GM06990 (cell line): ENCODE results near the gene NKAIN2.
"Not testable (repeated sequence)": the region's sequence is repeated elsewhere in the genome, so short reads cannot be mapped to it uniquely, and the experiment has no call there.

ENCODE experiments used
- DNase-seq: peaks from one replicate; pipeline ENCODE4 v3.0.0-alpha.2; 2011; ENCODE audit not compliant: insufficient read length; ENCODE audit errors: extremely low read depth
- H3K27me3 ChIP-seq: replicated peaks from 2 replicates; pipeline ENCODE4 v1.6.0; 2011; ENCODE audit warnings: low read length; ENCODE audit not compliant: control insufficient read depth, insufficient read depth
- H3K36me3 ChIP-seq: 2 replicates; pipeline ENCODE4 v1.5.1; 2011; ENCODE audit warnings: low read length; ENCODE audit not compliant: control insufficient read depth, insufficient read depth
- H3K4me3 ChIP-seq: replicated peaks from 2 replicates; pipeline ENCODE4 v1.5.1; 2011; ENCODE audit warnings: low read depth, mild to moderate bottlenecking, control low read depth, low read length
- CTCF ChIP-seq: IDR thresholded peaks from 2 replicates; pipeline ENCODE4 v1.5.1; 2011; ENCODE audit warnings: low read length, control low read depth, mild to moderate bottlenecking, inconsistent platforms; ENCODE audit not compliant: insufficient read depth, poor library complexity, severe bottlenecking

The NKAIN2 gene

DNA sequence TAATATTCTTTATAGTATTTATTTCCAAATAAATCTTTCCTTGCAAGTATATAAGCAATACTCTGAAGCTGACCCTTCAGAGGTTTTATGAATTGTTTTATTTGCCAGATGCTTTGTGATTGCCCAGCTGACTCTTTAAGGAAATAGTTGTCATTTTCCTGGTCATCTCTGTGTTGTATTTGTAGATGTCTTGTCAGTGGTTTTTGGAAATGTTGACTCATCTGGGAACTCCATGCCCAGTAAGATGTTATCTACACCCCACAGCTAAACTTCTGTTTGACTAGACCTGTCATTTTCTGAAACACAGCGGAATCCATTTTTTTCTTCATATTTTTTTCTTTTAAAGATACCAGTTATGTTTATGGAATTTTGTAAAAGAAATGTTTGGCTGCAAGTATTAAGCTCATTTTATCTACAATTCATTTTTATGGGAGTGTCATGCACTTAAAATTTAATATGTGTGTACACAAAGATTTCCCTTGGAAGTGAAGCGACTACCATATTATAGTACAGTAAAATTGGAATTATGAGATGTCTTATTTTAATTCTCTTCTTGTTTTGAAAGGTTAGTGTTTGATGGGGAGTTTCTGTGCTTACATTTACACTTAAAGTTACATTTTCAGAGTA is 491.0 kb downstream of the NKAIN2 start:
- no peak for TF ChIP-seq CTCF
- no peaks in the 10 kb centered on the region for H3K36me3 ChIP-seq
- no peak overlapping the region for H3K4me3 ChIP-seq
- H3K27me3 ChIP-seq = no peaks in the 10 kb centered on the region
- no peak for DNase-seq

- no peak overlapping the region for H3K4me3 ChIP-seq
- no peak for TF ChIP-seq CTCF
- no peaks in the 10 kb centered on the region for H3K36me3 ChIP-seq
- no peaks in the 10 kb centered on the region for H3K27me3 ChIP-seq
- DNase-seq = no peak
Observed at GRCh38 chr6:124297507-124297906, 493.8 kb downstream of the NKAIN2 start.

DNA sequence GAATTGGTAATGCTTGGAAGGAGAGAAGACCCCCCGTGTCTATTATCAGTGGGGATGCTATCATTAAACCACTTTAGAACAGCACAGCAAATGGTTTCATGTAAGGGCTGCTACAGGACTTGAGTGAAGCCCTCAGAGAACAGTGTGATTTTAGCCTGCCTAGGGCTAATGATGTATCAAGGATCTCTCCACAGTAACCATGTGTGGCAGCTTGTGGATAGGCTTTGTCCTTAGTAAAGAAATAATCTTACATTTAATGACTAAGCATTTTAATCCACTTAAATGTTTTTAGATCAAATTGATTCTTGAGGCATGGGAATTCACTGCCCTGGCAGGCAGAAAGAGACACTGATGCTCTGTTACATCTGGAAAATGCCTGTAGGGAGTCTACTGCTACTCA is 495.1 kb downstream of the NKAIN2 start:
- DNase-seq = no peak
- Histone ChIP-seq H3K27me3 (no peaks in the 10 kb centered on the region), H3K36me3 (no peaks in the 10 kb centered on the region), H3K4me3 (no peak overlapping the region)
- TF ChIP-seq CTCF = no peak

- not testable (repeated sequence) for H3K36me3 ChIP-seq, H3K4me3 ChIP-seq, H3K27me3 ChIP-seq, DNase-seq
Observed at GRCh38 chr6:124300907-124301306, 497.2 kb downstream of the NKAIN2 start.

GRCh38 chr6:124303971-124304370 is 500.3 kb downstream of the NKAIN2 start:
- H3K4me3 ChIP-seq = no peak overlapping the region
- DNase-seq = no peak
- no peaks in the 10 kb centered on the region for H3K36me3 ChIP-seq
- TF ChIP-seq CTCF = no peak
- H3K27me3 ChIP-seq = no peaks in the 10 kb centered on the region

DNA sequence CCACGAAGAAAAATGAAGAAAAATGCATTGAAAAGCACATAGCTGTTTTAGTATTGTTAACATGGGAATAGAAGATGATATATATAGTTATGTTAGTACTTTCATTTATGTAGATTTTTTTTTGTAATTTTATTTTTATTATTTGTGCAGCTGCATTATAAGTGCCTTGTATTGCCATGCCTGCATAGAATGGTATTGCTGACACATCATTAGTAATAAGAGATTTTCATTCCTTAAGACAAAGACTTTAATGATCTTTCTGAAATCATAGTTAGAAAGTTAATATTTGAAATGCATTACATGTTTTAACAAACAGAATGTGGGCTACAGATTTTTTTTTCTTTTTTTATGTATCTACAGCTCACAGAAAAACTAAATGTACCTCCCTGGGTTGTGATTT is 506.5 kb downstream of the NKAIN2 start:
- no peaks in the 10 kb centered on the region for H3K27me3 ChIP-seq
- no peak for TF ChIP-seq CTCF
- no peak for DNase-seq
- H3K36me3 ChIP-seq = no peaks in the 10 kb centered on the region
- no peak overlapping the region for H3K4me3 ChIP-seq
